Activated CD4-positive, alpha-beta T cell treated with anti-CD3 and anti-CD28 coated beads, Interleukin-2, Interleukin-6, amounts not matched to agents 100 ng/mL and 50 ng/mL, durations not matched to agents 16 hours and 8 hours (primary cell): ENCODE measurements around the gene UBALD2.

Source experiments
- DNase-seq: peaks from one replicate; pipeline ENCODE4 v3.0.0-alpha.2; 2020

Gene UBALD2

DNA sequence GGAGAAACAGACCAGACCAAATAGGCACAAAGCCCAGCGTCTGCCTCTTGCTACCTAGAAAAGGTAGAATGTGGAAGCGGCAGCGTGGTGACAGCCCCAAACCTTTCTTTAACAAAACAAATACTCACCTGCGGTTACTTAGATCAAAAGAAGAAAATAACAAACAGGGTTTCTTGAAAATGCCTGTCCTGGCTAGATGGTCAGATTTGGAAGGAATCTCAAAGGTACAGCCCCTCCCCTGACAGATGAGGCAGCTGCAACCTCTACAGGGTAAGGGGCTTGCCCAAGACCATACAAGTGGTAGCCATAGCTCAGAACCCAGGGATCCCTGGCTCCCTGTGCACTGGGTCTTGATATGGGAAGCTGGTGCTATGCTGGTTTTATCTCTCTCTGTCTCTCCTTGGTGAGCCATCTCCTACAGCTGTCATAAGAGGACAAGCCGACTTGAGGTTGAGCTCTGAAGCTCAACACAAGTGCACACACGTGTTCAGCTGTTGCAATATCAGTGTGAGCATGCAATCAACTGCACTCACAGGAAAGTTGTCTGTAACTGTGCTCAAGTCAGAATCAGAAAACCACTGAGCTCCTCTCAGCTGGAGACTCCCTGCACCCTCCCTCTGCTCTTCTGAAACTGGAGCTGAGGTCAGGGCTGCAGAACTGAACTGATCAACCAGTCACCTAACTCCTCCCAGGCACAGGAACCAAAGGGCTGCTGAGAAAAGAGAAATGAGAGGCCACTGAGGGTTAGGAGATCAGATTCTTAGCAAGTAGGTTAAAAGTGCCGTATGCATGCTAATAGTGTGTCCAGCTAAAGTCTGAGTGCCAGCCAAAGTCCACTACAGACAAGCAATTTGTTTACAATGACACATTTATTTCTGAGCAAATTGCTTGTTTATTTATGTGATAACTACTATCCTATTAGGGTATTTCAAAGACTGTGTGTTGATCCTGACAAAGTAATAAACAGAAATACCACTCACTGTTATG, 18.8 kb upstream of the UBALD2 start:
- peak; percentile 95 for DNase-seq

DNA sequence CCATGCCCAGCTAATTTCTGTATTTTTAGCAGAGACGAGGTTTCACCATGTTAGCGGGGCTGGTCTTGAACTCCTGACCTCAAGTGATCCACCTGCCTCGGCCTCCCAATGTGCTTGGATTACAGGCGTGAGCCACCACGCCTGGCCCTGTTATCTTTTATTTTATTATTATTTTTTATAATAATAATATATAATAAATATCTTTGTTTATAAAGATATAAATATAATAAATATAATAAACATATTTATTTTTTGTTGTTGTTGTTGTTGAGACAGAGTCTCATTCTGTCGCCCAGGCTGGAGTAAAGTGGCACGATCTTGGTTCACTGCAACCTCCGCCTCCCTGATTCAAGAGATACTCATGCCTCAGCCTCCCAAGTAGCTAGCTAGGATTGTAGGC, 17.8 kb upstream of the UBALD2 start:
- DNase-seq = no peak

DNA sequence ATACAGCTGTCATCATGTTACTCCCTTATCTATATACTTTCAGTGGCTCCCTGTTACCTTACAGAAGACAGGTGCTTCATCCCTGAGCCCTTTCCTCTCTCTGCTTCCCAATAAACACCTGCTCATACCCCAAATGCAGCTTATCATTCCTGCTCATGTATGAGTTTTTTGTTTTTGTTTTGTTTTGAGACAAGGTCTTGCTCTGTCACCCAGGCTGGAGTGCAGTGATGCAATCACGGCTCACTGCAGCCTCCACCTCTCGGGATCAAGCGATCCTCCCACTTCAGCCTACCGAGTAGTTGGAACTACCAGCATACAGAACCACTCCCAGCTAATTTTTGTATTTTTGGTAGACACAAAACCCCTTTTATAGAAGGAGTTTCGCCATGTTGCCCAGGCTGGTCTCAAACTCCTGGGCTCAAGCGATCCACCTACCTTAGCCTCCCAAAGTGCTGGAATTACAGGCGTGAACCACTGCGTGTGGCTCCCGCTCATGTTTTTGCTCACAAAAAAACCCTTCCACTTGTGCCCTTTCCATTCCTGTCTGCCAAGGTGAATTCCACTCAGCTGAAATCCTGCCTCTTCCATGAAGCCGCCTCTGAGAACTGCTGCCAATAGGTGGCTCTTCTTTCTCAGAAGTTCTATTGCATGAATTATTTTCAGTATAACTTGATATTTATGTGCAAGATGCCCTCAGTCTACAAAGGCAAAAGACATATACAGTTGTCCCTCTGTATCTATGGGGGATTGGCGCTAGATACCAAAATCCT, 16.9 kb upstream of the UBALD2 start:
- DNase-seq = no peak

DNA sequence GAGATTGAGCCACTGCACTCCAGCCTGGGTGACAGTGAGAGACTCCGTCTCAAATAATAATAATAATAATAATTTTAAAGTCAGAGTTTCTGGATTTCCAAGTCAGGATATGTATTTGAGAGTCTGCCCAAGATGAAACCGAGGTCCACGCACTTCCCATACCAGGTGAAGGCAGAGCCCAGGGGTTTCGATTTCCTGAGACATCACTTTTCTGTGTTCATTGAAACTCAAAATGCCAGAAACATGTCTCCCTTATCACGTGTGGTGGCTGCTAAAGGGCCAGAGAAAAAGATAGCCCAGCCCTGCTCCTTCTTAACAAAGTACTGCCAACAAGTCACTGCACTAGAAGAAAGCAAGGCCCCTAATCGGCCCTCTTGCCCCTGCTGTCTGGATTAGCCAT, 15.0 kb upstream of the UBALD2 start:
- DNase-seq = no peak

DNA sequence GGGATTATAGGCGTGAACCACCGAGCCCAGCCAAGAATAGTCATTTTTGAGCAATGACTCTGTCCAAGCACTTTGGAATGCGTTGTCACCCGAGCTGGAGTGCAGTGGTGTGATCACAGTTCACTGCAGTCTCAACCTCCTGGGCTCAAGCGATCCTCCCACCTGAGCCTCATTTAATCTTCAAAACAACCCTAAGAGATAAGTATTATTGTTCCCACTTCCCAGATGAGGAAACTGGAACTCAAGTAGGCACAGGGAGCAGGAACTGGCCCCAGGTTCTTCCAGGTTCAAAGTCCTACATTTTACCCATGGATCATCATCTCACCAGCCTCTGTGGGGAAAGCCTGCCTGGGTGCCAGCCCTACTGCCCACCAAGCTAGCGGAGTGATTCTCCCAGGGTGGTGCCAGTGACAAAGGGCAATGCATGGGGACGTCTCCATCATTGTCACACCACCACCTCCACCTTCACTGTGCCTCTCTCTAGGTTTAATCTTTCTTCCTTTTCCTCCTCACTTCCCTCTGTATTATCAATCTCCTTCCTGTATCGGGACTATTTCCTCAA, 13.6 kb upstream of the UBALD2 start:
- DNase-seq = no peak

DNA sequence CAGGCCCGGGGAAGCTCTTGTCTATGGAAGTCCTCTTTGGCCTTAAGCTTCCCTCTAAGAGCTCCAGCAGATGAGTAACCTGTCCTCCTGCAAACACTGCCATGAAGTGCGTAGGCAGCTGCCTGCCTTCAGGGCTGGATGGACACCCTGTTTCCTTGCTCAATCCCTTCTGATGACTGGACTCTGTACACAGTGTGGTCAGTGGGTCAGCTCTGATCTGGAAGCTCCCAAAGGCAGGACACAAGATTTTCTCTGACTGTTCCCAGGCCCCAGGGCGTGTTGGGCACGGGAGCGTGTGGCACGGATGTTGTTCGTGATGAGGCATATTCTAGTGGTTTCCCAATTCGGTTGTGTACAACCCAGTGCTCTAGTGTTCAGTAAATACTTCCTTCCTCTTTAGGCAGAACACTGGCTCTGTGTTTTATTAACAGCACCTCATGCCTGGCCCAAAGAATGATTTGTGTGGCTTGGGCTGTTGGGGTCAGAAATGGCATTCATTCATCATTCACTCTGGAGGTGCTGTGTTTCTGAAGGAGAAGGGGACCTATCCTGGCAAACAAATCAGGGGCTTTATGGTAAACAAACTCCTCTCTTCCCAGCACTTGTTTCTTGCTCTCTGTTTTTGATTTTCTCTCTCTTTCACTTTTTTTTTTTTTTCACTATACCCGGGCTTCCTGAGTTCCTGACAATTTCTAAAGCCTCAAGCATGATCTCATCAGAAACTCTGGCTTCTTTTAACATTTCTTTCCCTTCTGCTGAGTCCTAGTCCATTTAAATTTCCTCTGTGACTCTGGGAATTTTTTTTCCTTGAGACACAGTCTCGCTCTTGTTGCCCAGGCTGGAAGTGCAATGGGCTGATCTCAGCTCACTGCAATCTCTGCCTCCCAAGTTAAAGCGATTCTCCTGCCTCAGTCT, 12.9 kb upstream of the UBALD2 start:
- peak; percentile 77 for DNase-seq

DNA sequence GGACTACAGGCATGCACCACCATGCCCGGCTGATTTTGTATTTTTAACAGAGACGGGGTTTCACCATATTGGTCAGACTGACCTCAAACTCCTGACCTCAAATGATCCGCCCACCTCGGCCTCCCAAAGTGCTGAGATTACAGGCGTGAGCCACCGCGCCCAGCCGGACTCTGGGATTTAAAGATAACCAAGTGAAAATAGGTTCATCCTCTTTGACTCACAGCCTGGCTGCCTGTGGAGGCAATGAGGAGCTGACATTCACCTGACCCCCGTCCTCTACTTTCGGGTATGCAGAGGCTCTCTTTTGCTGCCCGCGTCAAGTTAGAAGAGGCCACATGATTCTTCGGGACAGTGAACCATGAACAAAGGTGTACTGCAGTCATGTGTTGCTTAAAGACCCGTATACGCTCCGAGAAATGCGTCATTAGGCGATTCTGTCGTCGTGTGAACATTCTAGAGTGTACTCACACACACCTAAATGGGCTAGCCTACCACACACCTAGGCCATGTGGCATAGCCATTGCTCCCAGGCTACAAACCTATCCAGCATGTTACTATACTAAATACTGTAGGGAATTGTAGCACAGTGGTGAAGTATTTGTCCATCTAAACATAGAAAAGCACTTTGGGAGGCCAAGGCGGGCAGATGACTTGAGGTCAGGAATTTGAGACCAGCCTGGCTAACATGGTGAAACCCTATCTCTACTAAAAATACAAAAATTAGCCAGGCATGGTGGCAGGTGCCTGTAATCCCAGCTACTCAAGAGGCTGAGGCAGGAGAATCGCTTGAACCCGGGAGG, 12.0 kb upstream of the UBALD2 start:
- peak; percentile 44 for DNase-seq

DNA sequence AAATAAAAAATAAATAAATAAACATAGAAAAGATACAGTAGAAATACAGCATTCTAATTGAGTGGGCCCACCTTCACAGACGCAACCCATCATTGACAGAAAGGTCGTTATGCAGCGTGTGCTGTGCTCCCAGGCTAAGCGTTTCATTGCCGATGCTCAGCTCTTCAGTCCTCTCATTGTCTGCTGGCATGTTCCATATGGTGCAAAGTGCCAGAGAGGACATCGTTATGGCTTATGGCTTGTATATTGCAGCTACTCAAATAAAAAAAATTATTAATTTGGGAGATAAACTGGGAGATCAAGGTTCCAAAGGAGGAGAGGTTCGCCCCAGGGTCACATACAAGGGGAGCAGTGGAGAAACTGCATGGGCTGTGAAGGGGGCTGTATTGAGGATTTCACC, 11.3 kb upstream of the UBALD2 start:
- DNase-seq = no peak

DNA sequence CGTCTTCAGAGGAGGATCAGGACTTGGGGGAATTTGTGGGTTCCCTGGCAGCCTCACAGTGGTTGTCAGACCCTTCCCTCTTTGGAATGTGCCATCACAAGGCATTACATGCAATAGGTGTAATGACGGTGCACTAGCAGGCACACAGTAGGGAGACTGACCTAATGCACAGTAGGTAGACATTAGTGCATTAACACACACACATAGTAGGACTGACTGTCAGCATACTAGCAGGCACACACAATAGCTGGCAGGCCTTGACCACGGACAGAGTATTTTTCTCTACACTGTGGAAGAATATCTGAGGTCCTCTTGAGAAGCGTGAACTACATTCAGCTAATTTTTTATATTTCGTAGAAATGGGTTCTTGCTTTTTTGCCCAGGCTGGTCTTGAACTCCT, 10.9 kb upstream of the UBALD2 start:
- no peak for DNase-seq

DNA sequence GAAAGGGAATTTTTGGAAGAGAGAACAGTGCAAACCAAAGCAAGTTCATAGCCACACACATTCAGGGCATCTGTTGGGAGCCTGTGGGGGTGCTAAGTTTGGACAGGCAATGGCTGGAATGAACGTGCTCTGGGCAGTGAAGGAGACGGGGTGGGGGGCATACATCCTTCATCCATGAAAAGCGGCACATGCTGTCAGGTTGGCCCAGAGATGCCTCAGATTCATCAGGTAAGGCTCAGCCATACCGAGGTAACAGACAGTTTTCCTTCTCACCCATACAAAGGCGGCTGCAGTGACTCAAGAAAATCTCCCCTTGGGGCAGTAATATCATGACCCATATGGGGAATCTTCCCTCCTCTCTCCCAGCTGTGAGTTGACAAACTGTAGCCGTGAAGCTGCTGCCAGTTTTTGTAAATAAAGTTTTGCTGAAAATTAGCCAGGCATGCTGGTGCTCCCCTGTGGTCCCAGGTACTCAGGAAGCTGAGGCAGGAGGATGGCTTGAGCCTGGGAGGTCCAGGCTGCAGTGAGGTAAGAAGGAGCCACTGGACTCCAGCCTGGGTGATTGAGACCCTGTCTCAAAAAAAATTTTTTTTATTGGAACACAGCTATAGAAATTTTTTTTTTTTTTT, 9.2 kb upstream of the UBALD2 start:
- no peak for DNase-seq

DNA sequence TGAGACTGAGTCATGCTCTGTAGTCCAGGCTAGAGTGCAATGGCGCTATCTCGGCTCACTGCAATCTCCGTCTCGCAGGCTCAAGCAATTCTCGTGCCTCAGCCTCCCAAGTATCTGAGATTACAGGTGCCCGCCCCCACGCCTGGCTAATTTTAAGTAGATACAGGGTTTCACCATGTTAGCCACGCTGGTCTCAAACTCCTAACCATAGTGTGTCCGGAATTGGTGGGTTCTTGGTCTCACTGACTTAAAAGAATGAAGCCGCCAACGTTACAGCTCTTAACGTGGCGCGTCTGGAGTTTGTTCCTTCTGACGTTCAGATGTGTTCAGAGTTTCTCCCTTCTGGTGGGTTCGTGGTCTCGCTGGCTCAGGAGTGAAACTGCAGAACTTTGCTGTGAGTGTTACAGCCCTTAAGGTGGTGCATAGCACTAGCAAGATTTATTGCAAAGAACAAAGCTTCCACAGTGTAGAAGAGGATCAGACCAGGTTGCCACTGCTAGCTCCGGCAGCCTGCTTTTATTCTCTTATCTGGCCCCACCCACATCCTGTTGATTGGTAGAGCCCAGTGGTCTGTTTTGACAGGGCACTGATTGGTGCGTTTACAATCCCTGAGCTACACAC, 8.6 kb upstream of the UBALD2 start:
- DNase-seq = peak; percentile 67

DNA sequence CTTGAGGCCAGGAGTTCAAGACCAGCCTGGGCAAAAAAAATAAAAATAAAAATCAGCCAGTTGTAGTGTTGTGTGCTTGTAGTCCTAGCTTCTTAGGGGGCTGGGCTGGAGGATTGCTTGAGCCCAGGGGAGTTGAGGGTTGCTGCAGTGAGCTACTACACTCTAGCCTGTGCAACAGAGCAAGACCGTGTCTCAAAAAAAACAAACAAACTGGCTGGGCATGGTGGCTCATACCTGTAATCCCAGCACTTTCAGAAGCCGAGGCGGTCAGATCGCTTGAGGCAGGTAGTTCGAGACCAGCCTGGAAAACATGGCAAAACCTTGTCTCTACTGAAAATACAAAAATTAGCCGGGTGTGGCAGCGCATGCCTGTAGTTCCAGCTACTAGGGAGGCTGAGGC, 4.9 kb upstream of the UBALD2 start:
- DNase-seq = no peak

DNA sequence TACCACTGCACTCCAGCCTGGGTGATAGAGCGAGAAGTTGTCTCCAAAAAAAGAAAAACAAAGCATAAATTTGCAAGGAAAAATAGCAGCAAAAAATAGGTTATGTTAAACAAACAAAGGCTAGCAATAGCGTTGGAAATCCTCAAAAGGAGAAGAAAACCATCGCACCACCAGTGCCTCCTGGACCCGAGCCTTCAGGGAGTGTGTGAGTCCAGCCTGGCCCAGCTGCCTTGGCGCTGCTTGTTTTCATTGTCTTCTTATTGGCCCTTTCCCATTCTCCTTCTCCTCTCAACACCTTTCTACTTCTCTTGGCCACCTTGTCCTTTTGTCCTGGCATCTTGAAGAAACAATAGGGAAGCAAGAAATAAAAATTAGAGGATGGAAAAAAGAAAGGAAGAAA, 4.5 kb upstream of the UBALD2 start:
- DNase-seq = no peak

DNA sequence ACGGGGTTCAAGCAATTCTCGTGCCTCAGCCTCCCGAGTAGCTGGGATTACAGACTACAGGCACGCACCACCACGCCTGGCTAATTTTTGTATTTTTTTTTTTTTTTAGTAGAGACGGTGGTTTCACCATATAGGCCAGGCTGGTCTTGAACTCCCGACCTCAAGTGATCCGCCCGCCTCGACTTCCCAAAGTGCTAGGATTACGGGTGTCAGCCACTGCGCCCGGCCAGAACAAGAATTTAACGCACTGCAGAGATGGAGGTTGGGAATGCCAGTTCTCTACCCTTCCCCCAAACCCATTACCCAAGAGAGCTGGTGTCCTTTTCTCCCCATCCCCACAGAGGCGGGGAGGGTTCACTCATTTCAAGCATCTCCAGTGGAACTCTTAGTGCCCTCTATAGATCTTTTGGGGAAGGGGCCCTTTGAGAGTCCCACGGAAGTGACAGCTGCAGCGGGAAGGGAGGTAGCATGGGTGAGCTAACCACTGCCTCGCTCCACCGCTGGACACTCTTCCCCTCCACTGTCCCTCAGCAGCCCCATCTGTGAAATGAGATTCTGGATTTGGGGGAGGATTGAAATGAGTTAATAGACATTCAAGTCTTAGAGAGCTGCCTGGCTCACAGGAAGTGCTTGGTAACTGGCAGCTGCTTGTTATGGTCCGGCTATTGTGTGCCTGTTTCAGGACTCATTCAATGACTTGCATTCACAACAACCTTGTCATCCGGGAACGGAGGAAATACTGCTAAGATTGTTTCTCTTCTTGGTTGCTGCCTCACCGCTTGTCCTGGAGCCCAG, 3.5 kb upstream of the UBALD2 start:
- DNase-seq = peak; percentile 58

DNA sequence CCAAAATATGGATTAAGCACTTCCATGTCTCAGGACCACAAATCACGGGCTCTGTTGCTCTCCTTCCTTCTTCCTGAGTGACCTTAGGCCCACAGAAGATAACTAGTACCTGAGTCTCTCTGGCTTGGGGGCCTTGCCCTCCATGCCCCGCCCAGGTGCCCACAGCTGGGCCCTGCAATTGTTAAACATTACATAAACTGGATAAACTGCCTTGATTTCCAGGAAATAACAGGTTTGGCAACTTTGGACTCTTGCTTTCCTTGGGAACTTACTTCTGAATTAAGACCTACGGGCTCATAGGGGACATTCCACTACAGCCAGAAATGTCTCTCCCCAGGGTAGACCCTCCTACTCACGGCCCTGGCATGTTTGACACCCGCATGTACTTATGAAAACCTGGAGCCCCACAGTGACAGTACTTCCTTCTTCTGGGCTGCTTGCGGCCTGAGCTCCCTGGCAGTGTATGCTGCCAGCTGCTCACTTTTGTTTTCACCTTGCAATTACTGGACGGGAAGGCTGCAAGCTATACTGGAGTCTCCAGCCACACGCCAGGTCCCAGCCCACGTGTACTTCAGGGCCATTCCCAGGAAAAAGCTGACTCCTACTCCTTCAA, 2.3 kb upstream of the UBALD2 start:
- peak; percentile 58 for DNase-seq

DNA sequence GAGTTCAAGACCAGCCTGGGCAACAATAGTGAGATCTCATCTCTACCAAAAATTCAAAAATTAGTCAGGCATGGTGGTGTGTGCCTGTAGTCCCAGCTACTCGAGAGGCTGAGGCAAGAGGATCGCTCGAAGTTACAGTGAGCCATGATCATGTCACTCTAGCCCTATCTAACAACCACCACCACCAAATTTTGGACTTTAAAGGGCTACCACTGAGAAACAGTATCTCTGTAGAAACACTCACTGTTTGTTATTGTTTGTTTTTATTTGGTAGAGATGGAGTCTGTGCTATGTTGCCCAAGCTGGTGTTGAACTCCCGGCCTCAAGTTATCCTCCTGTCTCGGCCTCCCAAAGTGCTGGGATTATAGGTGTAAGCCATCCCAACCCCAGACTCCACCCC, 1.3 kb upstream of the UBALD2 start:
- no peak for DNase-seq

DNA sequence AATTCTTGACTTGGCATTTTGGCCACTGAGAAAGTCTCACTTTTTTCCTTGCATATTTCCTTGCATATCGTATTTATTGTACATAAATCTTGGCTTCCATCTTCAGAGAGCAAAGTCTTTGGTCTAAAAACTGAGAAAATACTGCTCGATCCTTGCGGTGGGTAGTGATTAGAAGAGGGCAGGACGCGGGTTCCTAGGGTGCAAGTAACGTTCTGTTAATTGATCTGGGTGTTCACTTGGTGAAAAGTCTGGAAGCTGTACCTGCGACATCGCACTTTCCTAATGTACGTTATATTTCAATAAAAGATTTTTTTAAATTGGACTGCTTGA, 758 bp upstream of the UBALD2 start:
- no peak for DNase-seq

DNA sequence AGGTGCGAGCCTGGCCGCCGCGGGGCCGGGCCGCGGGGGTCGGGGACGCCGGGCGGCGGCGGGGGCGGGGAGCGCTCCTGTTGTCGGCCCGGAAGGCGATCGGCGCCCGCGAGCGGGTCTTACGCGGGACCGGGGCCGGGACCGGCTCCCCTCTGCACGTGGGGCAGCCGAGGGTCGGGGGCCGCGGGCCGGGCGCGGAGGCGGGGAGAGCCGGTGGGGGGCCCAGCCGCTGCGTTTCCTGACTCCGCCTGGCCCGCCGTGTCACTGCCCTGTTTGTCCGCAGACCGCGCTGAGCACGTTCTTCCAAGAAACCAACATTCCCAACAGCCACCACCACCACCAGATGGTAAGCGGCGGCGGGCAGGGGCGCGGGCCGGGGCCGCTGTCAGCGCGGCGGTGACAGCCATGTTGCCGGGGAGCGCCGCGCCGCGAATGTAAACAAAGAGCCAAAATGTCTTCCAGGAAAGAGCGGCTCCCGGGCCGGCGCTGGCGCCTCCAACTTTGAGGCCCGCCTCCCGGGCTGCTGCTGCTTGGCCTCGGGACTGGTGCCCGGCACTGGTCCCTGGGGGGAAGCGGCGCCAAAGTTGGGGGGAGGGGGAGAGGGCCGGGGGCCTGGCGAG, 586 bp downstream of the UBALD2 start:
- peak; percentile 61 for DNase-seq
